Head of caudate nucleus (tissue), 42 donors: ENCODE measurements around the gene DMTF1.
"Not testable (repeated sequence)": the region's sequence is repeated elsewhere in the genome, so short reads cannot be mapped to it uniquely, and the experiment has no call there.

Experiments
- DNase-seq, 42 donors: peaks; one replicate each; pipeline versions ENCODE4 v3.0.0 to v3.0.0-alpha.2; 2020 to 2021; ENCODE audit warnings: mixed read lengths in 7 of 42
- intact Hi-C: fragments of 100-400 bp; cut with DNase I; formaldehyde crosslinking; loops from one replicate; pipeline ENCODE4 v1.15.0; 2022

Gene DMTF1

GRCh38 chr7:87216701-87217508, 64.7 kb downstream of the DMTF1 start:
- intact Hi-C loops = no loop called here

GRCh38 chr7:87217983-87218653, 65.9 kb downstream of the DMTF1 start:
- DNase-seq = no peak
- intact Hi-C loops = no loop called here

More at GRCh38 chr7:87216701-87217508, 64.7 kb downstream of the DMTF1 start:
- peak in 2 of 42 donors; percentile 19 to 23 for DNase-seq

- peak in 40 of 42 donors; percentile 22 to 71 (median 42) for DNase-seq
- intact Hi-C loops = no loop called here
These were observed 66.7 kb downstream of the DMTF1 start for GRCh38 chr7:87218796-87219544.

- intact Hi-C loops = loop anchor here (2.0 kb wide), 1 partner anchor 67 kb away; the partner anchor contains the start of gene DMTF1
- DNase-seq = peak; percentile 30 to 86 (median 72)
These were observed 67.3 kb downstream of the DMTF1 start, which contains the start of gene TMEM243 for GRCh38 chr7:87219545-87220025. TSS of gene TMEM243 (minus strand) at chr7:87219732. CDS start at chr7:87219503, 229 bp downstream.

DNA sequence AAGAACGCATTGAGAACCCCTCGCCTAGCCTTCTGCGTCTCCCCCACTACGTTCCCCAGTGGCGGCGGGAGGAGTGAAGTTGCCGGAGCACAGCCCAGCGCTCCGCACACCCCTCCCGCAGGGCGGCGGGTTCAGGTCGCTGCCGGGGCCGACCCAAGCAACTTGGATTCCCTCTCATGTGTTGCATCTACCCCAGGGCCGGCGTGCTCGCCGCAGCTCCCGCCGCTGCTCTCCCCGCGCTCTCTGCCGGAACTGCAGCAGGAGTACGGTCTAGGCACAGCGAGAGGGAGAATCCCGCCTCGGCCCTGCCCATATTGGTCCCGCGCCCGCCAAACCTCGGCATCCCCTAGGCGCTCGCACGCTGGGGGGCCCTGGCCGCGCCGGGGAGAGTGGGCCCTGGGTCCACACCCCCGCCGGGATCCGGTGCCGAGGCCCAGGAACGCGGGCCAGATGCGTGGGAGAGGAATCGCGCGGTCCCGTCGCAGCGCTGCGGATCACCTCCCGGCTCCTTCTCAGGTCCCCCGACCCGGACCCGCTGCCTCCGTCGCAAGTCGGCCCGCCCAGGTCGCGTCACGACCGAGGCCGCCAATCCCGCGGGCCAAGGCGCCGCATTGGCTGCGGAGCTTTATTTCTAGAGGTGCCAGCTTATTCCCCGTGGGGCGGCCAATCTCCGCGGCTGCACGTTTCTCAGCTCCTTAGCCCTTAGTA, 67.9 kb downstream of the DMTF1 start:
- intact Hi-C loops = loop anchor here (2.0 kb wide), 1 partner anchor 67 kb away; the partner anchor contains the start of gene DMTF1
- DNase-seq = peak; percentile 70 to 95 (median 88)

- intact Hi-C loops = loop anchor here (2.0 kb wide), 1 partner anchor 68 kb away; the partner anchor contains the start of gene DMTF1
These were observed 68.5 kb downstream of the DMTF1 start for GRCh38 chr7:87220734-87221215.

GRCh38 chr7:87223666-87224065, 71.4 kb downstream of the DMTF1 start:
- no peak for DNase-seq
- intact Hi-C loops = no loop called here

More at GRCh38 chr7:87220734-87221215, 68.5 kb downstream of the DMTF1 start:
- peak in 41 of 42 donors; percentile 8 to 78 (median 46) for DNase-seq

- intact Hi-C loops = no loop called here
- no peak for DNase-seq
These were observed 73.4 kb downstream of the DMTF1 start for GRCh38 chr7:87225696-87226095.

- DNase-seq = no peak
- intact Hi-C loops = no loop called here
These were observed 74.2 kb downstream of the DMTF1 start for GRCh38 chr7:87226495-87226894.

GRCh38 chr7:87231258-87231657, 79.0 kb downstream of the DMTF1 start:
- intact Hi-C loops = no loop called here
- peak in 37 of 42 donors; percentile 10 to 71 (median 46) for DNase-seq

- DNase-seq = peak in 1 of 42 donors; percentile 24
- intact Hi-C loops = no loop called here
These were observed 79.5 kb downstream of the DMTF1 start for GRCh38 chr7:87231711-87232110.

GRCh38 chr7:87234949-87235348, 82.7 kb downstream of the DMTF1 start:
- intact Hi-C loops = loop anchor here (5.0 kb wide), 1 partner anchor 308 kb away; no protein-coding TSS in a partner anchor
- DNase-seq = no peak

DNA sequence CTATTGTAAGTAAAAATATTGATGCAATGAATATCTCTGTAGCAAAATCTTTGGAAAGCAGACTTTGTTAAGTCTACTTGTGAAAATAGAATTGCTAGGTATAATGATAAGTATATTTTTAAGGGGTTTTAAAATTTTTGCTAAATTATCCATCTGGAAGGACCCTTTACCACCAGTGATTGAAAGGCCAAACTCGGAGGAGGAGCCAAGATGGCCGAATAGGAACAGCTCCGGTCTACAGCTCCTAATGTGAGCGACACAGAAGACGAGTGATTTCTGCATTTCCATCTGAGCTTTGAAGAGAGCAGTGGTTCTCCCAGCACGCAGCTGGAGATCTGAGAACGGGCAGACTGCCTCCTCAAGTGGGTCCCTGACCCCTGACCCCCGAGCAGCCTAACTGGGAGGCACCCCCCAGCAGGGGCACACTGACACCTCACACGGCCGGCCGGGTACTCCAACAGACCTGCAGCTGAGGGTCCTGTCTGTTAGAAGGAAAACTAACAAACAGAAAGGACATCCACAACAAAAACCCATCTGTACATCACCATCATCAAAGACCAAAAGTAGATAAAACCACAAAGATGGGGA, 86.3 kb downstream of the DMTF1 start:
- not testable (repeated sequence) for DNase-seq
- intact Hi-C loops = loop anchor here (5.0 kb wide), 1 partner anchor 311 kb away; no protein-coding TSS in a partner anchor

GRCh38 chr7:87245671-87246070, 93.4 kb downstream of the DMTF1 start:
- DNase-seq, intact Hi-C loops: not testable (repeated sequence)
